GM10847 (cell line): ENCODE results near the gene CRYGB.

Experiments used
- POLR2A ChIP-seq: IDR thresholded peaks from 2 replicates; pipeline ENCODE4 v1.6.1; 2011; ENCODE audit not compliant: insufficient read length; ENCODE audit errors: extremely low read depth

Gene CRYGB, protein sequence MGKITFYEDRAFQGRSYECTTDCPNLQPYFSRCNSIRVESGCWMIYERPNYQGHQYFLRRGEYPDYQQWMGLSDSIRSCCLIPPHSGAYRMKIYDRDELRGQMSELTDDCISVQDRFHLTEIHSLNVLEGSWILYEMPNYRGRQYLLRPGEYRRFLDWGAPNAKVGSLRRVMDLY

GRCh38 chr2:208146006-208146405 is at the start of gene CRYGB:
CRYGB (minus strand) TSS chr2:208146158; CDS start chr2:208146120, 38 bp downstream.
- TF ChIP-seq POLR2A: no peak

DNA sequence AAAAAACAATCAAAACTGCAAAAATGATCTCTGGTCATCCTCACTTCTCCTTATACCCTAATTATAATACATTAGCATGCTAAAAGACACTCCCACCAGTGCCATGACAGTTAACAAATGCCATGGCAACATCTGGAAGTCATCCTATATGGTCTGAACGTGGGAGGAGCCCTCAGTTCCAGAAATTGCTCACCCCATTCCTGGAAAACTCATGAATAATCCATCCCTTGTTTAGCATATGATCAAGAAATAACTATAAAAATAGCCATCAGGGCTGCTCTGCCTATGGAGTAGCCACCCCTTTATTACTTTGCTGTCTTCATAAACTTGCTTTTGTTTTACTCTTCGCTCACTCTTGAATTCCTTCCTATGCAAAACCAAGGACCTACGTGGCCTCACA is 49.6 kb upstream of the CRYGB start:
- no peak for TF ChIP-seq POLR2A

- no peak for TF ChIP-seq POLR2A
Observed at GRCh38 chr2:208192611-208193236, 46.8 kb upstream of the CRYGB start.

DNA sequence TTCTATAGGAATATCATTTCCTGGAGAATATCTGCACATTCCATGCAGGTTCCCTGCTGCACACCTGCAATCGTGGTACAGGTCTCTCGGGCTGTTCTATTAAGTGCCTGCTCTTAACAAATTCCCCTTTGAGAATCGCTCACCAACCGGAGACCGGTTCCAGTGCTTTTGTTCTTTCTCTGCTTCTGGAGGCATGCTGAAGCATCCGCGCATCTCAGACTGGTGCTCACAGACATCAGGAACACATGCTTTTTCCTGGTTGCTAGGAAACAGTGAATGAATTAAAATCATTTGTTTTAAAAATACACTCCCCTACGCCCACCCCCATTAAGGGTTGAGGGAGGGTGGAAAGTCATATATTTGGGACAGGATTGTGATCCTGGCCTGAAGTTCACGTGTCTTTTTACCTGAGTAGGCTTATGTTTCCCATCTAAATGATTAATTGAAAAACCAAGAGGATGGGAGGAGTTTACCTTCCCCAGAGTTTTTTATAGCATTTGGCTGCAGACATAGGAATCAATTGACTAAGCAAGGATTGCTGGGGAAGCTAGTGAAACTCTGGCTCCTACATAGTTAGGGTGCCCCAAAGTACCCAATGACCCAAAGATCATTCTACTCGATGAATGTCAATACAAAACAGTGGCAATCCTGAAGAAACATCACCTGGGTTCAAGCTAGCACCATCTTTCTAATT is 44.0 kb upstream of the CRYGB start, which contains the start of gene C2orf80:
TSS of gene C2orf80 (minus strand) at position 221 of the 694 bp plus-strand sequence. CDS start 3,044 bp downstream, outside the sequence.
- TF ChIP-seq POLR2A: no peak

- TF ChIP-seq POLR2A: no peak
Observed at GRCh38 chr2:208189069-208189809, 43.3 kb upstream of the CRYGB start.

- no peak for TF ChIP-seq POLR2A
Observed at GRCh38 chr2:208186893-208187292, 40.9 kb upstream of the CRYGB start.

DNA sequence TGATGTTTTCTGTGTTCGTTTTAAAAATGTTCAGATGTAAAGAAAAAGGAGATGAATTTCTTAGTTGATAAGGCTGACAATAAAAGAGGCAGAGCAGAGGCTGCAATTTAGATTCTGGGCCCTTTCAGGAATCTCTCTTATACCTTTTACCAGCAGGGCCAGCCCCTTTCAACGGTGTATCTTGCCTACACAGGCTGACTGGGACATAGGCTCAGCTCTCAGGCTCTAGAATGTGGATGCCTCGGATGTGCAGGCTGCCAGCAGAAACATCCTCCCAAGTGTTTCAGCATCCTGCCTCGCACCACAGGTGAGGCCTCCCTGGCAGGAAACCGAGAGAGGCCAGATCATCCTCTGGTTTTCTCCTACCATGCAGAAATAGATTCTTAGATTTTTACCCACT is 40.5 kb upstream of the CRYGB start:
- TF ChIP-seq POLR2A: no peak

GRCh38 chr2:208183972-208184705 is 38.2 kb upstream of the CRYGB start:
- no peak for TF ChIP-seq POLR2A

- TF ChIP-seq POLR2A: no peak
Observed at GRCh38 chr2:208183526-208183925, 37.6 kb upstream of the CRYGB start.

DNA sequence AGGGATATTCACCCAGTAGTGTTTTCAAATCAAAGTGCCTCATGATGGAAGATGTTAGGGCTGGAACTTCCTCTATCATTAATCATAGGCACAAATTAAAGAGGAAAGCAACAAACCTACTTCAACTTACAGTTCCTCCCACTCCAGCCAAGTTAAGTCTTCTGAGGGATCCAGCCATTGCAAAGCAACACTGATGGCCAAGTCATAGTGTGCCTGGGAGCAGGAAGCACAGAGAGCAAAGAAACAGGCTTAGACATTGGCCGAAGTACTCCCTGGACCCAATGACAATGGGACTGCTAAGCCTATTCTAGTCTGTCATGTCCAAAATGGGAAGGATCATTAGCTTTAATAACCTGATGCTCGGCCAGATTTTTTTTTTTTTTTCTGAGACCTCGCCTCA is 36.9 kb upstream of the CRYGB start:
- TF ChIP-seq POLR2A: no peak

DNA sequence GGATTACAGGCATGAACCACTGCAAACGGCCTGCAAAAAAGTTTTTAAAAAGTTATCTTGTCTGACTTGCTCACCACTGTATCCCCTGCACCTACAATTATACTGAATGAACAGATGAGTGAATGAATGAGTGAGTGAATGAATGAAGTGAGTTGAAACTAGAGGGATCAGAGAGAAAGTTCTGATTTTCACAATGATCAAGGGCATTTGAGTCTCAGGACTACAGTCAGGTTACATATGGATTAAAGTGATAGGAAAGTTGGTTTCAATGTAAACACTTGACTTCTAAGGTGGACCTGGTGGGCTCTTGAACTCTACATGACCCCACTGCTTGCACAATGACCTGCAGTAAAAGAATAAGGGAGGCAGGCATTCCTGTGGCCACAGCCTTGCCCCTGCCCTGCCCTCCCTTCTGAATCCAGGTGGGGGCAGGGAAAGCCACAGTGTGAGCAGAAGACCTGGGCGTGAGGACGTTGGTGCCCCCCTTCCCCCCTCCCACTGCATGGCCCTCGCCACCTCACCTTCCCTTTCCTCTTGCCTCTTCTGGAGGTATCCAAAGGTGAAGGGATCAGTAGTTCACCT is 33.2 kb upstream of the CRYGB start:
- no peak for TF ChIP-seq POLR2A

DNA sequence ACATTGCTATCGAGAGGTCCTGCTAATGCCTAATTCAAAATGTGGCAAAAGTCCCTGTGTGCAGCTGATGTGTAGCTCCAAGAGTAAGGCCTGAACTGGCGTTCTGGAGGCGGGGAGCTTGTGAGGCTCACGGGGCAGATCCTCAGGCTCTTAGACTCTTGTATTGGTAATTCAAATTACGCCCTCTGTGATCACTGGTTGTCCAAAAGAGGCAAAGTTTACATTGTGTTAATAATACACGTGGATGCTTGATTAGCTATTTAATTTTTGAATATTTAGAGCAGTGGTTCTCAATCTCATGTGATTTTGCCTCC is 29.8 kb upstream of the CRYGB start:
- TF ChIP-seq POLR2A: no peak

- no peak for TF ChIP-seq POLR2A
Observed at GRCh38 chr2:208175069-208175839, 29.3 kb upstream of the CRYGB start.

- TF ChIP-seq POLR2A: no peak
Observed at GRCh38 chr2:208174144-208174543, 28.2 kb upstream of the CRYGB start.
